ENCODE measurements around the gene MCF2L. TPM values are rescaled to one million over a fixed set of nuclear protein-coding genes. Genes with fewer than 3 reads are reported as not detected.

The MCF2L gene
- polyA plus RNA-seq, 1 donor from 2014 or later, result 88.0 TPM

- Histone ChIP-seq H3K27me3 (ENCODE audit: insufficient read depth, low read depth, low read length) (no peaks in the 10 kb centered on the region), H3K9ac (ENCODE audit: low read length) (no peak overlapping the region)
Measured at GRCh38 chr13:113082198-113083021, 113.4 kb downstream of the MCF2L start.

GRCh38 chr13:113083022-113083373 is 114.0 kb downstream of the MCF2L start:
- Histone ChIP-seq H3K4me3 (ENCODE audit: low read length) (no peak overlapping the region), H3K4me2 (ENCODE audit: low read length) (no peak overlapping the region), H3K27ac (ENCODE audit: low read length) (no peak overlapping the region), H4K20me1 (ENCODE audit: insufficient read depth) (no peaks in the 10 kb centered on the region), H2AFZ (ENCODE audit: low read depth, low read length) (no peak overlapping the region), H3K9ac (ENCODE audit: low read length) (no peak overlapping the region), H3K9me2 (ENCODE audit: insufficient read depth, low read length) (no peaks in the 10 kb centered on the region), H3K79me2 (replicated peaks; ENCODE audit: insufficient read depth, low read length) (no peaks in the 10 kb centered on the region), H3K27me3 (ENCODE audit: insufficient read depth, low read depth, low read length) (no peaks in the 10 kb centered on the region), H3F3A (ENCODE audit: insufficient read depth, low read length, poor library complexity, severe bottlenecking) (no peaks in the 10 kb centered on the region), H3K9me3 (ENCODE audit: low read length) (no peaks in the 10 kb centered on the region), H3K36me3 (ENCODE audit: insufficient read depth, low read length) (no peaks in the 10 kb centered on the region)
- TF ChIP-seq POLR2AphosphoS5 (IDR thresholded peaks at IDR 0.05), result no peak
- TF ChIP-seq EZH2 (IDR thresholded peaks at IDR 0.05; ENCODE audit: borderline replicate concordance, insufficient read depth, low read length, poor library complexity, severe bottlenecking), result no peak
- no peak for TF ChIP-seq RAD21 (conservative IDR thresholded peaks at IDR 0.05)
- no peak for TF ChIP-seq CTCF (IDR thresholded peaks at IDR 0.05; ENCODE audit: poor library complexity, severe bottlenecking)
- no peak for TF ChIP-seq SMC3 (conservative IDR thresholded peaks at IDR 0.05; ENCODE audit: poor library complexity)
- TF ChIP-seq MXI1 (conservative IDR thresholded peaks at IDR 0.05; ENCODE audit: poor library complexity, severe bottlenecking), result no peak
- no peak for TF ChIP-seq TAF1 (IDR thresholded peaks at IDR 0.05; ENCODE audit: low read depth)
- no peak for TF ChIP-seq REST (IDR thresholded peaks at IDR 0.05; ENCODE audit: borderline replicate concordance)
- TF ChIP-seq EP300 (conservative IDR thresholded peaks at IDR 0.05; ENCODE audit: poor library complexity, severe bottlenecking), result no peak

More at GRCh38 chr13:113082198-113083021, 113.4 kb downstream of the MCF2L start:
- H3K27ac ChIP-seq (ENCODE audit: low read length), result no peak overlapping the region
- H3K79me2 ChIP-seq (replicated peaks; ENCODE audit: insufficient read depth, low read length), result no peaks in the 10 kb centered on the region
- H3K36me3 ChIP-seq (ENCODE audit: insufficient read depth, low read length), result no peaks in the 10 kb centered on the region
- no peak overlapping the region for H2AFZ ChIP-seq (ENCODE audit: low read depth, low read length)
- TF ChIP-seq RAD21 (conservative IDR thresholded peaks at IDR 0.05), result no peak
- TF ChIP-seq EZH2 (IDR thresholded peaks at IDR 0.05; ENCODE audit: borderline replicate concordance, insufficient read depth, low read length, poor library complexity, severe bottlenecking), result no peak
- TF ChIP-seq TAF1 (IDR thresholded peaks at IDR 0.05; ENCODE audit: low read depth), result no peak
- H4K20me1 ChIP-seq (ENCODE audit: insufficient read depth), result no peaks in the 10 kb centered on the region
- no peaks in the 10 kb centered on the region for H3K9me2 ChIP-seq (ENCODE audit: insufficient read depth, low read length)
- no peaks in the 10 kb centered on the region for H3K9me3 ChIP-seq (ENCODE audit: low read length)
- H3K4me2 ChIP-seq (ENCODE audit: low read length), result no peak overlapping the region
- H3K4me3 ChIP-seq (ENCODE audit: low read length), result no peak overlapping the region
- H3F3A ChIP-seq (ENCODE audit: insufficient read depth, low read length, poor library complexity, severe bottlenecking), result no peaks in the 10 kb centered on the region

Data from neural cell (in vitro differentiated cells).